K562 (cell line): ENCODE results near the gene TAS2R1. TPM values are rescaled to one million over a fixed set of nuclear protein-coding genes. Genes with fewer than 3 reads are reported as not detected.

Experiments
- ATAC-seq: fragments of 200-7000 bp; cut with Tn5 transposase; 3 replicates; pipeline ENCODE4 v1.9.1; 2020; ENCODE audit warnings: moderate library complexity
- BruUV-seq: library from RNA; stranded (reverse); fragments of 400-500 nt; replicated peaks from 2 replicates; lab custom pipeline; 2021; lab: Mats Ljungman, UMichigan
- CTCF ChIA-PET: fragments of 300-600 bp; formaldehyde crosslinking; extraction: SDS; loops from one replicate; lab custom pipeline; 2021; ENCODE audit warnings: low intra/inter-chr PET ratio; lab: Yijun Ruan, JAX
- POLR2A ChIA-PET: fragments of 300-600, 350-650 bp; sonication (Branson Sonifier 250); formaldehyde crosslinking; extraction: SDS; loops from one replicate; lab custom pipeline; 2021; ENCODE audit warnings: antibody characterized with exemption, inconsistent platforms; lab: Yijun Ruan, JAX
- DNase-seq, 4 experiments: peaks; one replicate each; pipeline versions ENCODE4 v3.0.0 to v3.0.0-alpha.2; 2011 to 2018; ENCODE audit warnings: low spot score in 3 of 4, mixed read lengths in 3 of 4; ENCODE audit errors: extremely low read depth in 1 of 4
- FAIRE-seq: peaks from 2 replicates; lab custom pipeline; 2011; peaks lifted over from hg19 to GRCh38; lab: Jason Lieb, UNC
- H2AFZ ChIP-seq: 2 replicates; pipeline ENCODE4 v1.6.0; 2011; ENCODE audit warnings: low read depth, low read length, control low read depth, inconsistent platforms
- H3K27ac ChIP-seq: fragments of 200-600 bp; 3 replicates; pipeline ENCODE4 v1.8.0; 2011; ENCODE audit warnings: low read depth, mild to moderate bottlenecking, control low read depth, inconsistent platforms, low read length, moderate library complexity, mixed read lengths; ENCODE audit errors: extremely low read depth
- H3K27me3 ChIP-seq, 2 experiments: fragments of 300-600 bp in 1 of 2; 2 replicates in 1 of 2; 3 replicates in 1 of 2; pipeline versions ENCODE4 v1.6.0 to v1.8.0; 2011; ENCODE audit warnings: inconsistent platforms in 2 of 2, low read length in 2 of 2, mild to moderate bottlenecking in 1 of 2, mixed read lengths in 1 of 2, moderate library complexity in 1 of 2; ENCODE audit not compliant: control insufficient read depth in 2 of 2, insufficient read depth in 2 of 2
- H3K36me3 ChIP-seq: fragments of 300-600 bp; 3 replicates; pipeline ENCODE4 v1.8.0; 2011; ENCODE audit warnings: mild to moderate bottlenecking, low read length, inconsistent platforms; ENCODE audit not compliant: control insufficient read depth, insufficient read depth
- H3K4me1 ChIP-seq, 2 experiments: fragments of 200-600 bp in 1 of 2; replicated peaks in 1 of 2; 2 replicates in 1 of 2; 3 replicates in 1 of 2; pipeline versions ENCODE4 v1.5.1 to v1.8.0; 2011; ENCODE audit warnings: inconsistent platforms in 2 of 2, low read length in 2 of 2, mild to moderate bottlenecking in 1 of 2, mixed read lengths in 1 of 2, moderate library complexity in 1 of 2; ENCODE audit not compliant: control insufficient read depth in 2 of 2, insufficient read depth in 2 of 2
- H3K4me2 ChIP-seq: 2 replicates; pipeline ENCODE4 v1.6.1; 2011; ENCODE audit warnings: low read length, control low read depth, inconsistent platforms, mixed read lengths; ENCODE audit not compliant: insufficient read depth
- H3K4me3 ChIP-seq: fragments of 200-600 bp; sonication (generic), shearing (Covaris generic); 2 replicates; pipeline ENCODE4 v1.5.1; 2016; ENCODE audit warnings: control low read depth, inconsistent platforms
- H3K79me2 ChIP-seq: fragments of 200-600 bp; 3 replicates; pipeline ENCODE4 v1.8.0; 2011; ENCODE audit warnings: low read length, inconsistent platforms; ENCODE audit not compliant: control insufficient read depth, insufficient read depth
- H3K9ac ChIP-seq, 2 experiments: 2 replicates each; pipeline versions ENCODE4 v1.6.0 to v1.6.1; 2011; ENCODE audit warnings: low read depth in 2 of 2, low read length in 2 of 2, control low read depth in 1 of 2, inconsistent platforms in 1 of 2, mild to moderate bottlenecking in 1 of 2, mixed read lengths in 1 of 2; ENCODE audit not compliant: insufficient read depth in 1 of 2
- H3K9me1 ChIP-seq: one replicate; pipeline ENCODE4 v1.6.0; 2011; ENCODE audit warnings: inconsistent platforms, mild to moderate bottlenecking, low read length, moderate library complexity; ENCODE audit not compliant: control insufficient read depth, insufficient read depth
- H3K9me3 ChIP-seq: replicated peaks from 2 replicates; pipeline ENCODE4 v1.5.1; 2011; ENCODE audit warnings: low read depth, low read length, inconsistent platforms; ENCODE audit not compliant: control insufficient read depth, insufficient read depth
- H4K20me1 ChIP-seq: replicated peaks from 2 replicates; pipeline ENCODE4 v1.6.1; 2011; ENCODE audit warnings: low read length, inconsistent platforms, mixed read lengths; ENCODE audit not compliant: control insufficient read depth, insufficient read depth
- CBX2 ChIP-seq: fragments of 200-600 bp; sonication (generic); IDR thresholded peaks from one replicate; pipeline ENCODE4 v1.6.1; 2012; ENCODE audit warnings: mild to moderate bottlenecking, low read length, inconsistent platforms; ENCODE audit not compliant: insufficient read depth, poor library complexity, severe bottlenecking
- KAT2B ChIP-seq: IDR thresholded peaks from one replicate; pipeline ENCODE4 v1.6.1; 2012; ENCODE audit warnings: low read depth, mild to moderate bottlenecking, control low read depth, inconsistent platforms, low read length, moderate library complexity
- NCOA6 ChIP-seq: fragments of 450-650 bp; IDR thresholded peaks from 2 replicates; pipeline ENCODE4 v1.6.1; 2017; ENCODE audit warnings: mild to moderate bottlenecking
- PCBP2 ChIP-seq: fragments of 200-400 bp; formaldehyde crosslinking; IDR thresholded peaks from 2 replicates; pipeline ENCODE4 v1.6.1; 2018; ENCODE audit warnings: low read length, low read depth, mild to moderate bottlenecking, moderate library complexity; ENCODE audit not compliant: poor library complexity, severe bottlenecking
- PHTF2 ChIP-seq: fragments of 250-450 bp; sonication (Bioruptor Pico); IDR thresholded peaks from 2 replicates; pipeline ENCODE4 v1.5.0; 2021; ENCODE audit warnings: mild to moderate bottlenecking
- in situ Hi-C: fragments of 300-500 bp; cut with MboI; formaldehyde crosslinking; loops from 4 replicates; pipeline ENCODE4 v1.15.0; 2018; ENCODE audit warnings: inconsistent platforms, mixed read lengths
- intact Hi-C: fragments of 100-400 bp; cut with micrococcal nuclease; formaldehyde crosslinking; loops from 2 replicates; pipeline ENCODE4 v1.14.2; 2022
- polyA plus RNA-seq, 8 experiments: library from polyadenylated mRNA; depleted of rRNA in 4 of 8; stranded (reverse) in 5 of 8; unstranded in 3 of 8; fragments of >200 nt; fragmentation: Nextera tagmentation in 2 of 8; fragmentation: Illumina TruSeq in 1 of 8; extraction: Ambion mirVana in 2 of 8; extraction: Trizol in 1 of 8; gene quantifications; 2 replicates each; pipeline versions ENCODE4 v1.2.1 to v1.2.3, GENCODE V29; 2011 to 2014; ENCODE audit warnings: inconsistent platforms in 1 of 8, missing spikeins in 1 of 8
- total RNA-seq, 7 experiments: library from RNA; depleted of rRNA in 6 of 7; stranded (reverse); fragments of >200 nt in 6 of 7; fragmentation: Illumina TruSeq in 2 of 7; extraction: Trizol in 2 of 7; gene quantifications; 2 replicates each; pipeline versions ENCODE4 v1.2.1 to v1.2.3, GENCODE V29; 2011 to 2021; ENCODE audit warnings: low replicate concordance in 1 of 7
- TF ChIP-seq, protein P1 (sequence below): IDR thresholded peaks from 2 replicates; pipeline ENCODE4 v1.6.1; 2016; ENCODE audit warnings: missing genetic modification characterization, missing compliant biosample characterization
- TF ChIP-seq, protein P2 (sequence below): fragments of 250-450 bp; sonication (Bioruptor Pico); IDR thresholded peaks from 2 replicates; pipeline ENCODE4 v1.5.1; 2021; ENCODE audit warnings: mild to moderate bottlenecking
- TF ChIP-seq, protein P3 (sequence below): IDR thresholded peaks from 2 replicates; pipeline ENCODE4 v1.6.1; 2012; ENCODE audit warnings: low read depth, low read length, improper control_type of control experiment, borderline replicate concordance

Gene TAS2R1
- total and polyA plus RNA-seq, 9 of the 15 experiments (the other 6 are each of a cell fraction or from before 2014, with no cell fraction given), result not detected

DNA sequence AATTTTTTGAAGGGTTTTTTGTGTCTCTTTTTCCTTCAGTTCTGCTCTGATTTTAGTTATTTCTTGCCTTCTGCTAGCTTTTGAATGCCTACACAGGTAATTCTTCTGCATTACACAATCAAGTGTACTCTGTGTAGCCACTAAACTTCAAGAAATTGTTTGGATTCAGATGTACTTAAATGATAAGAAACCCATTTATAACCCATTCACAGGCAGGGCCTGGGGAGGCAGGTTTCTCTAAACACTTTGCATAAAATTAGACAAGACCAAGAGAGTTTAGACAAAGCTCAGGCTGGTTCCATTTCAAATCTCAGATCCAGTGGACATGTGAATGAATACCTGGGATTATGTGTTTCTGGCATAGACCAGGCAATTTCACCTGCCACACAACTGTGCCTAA is 43.0 kb downstream of the TAS2R1 start:
- H3K9me3 ChIP-seq, result no peaks in the 10 kb centered on the region
- intact Hi-C loops, result no loop called here
- TF ChIP-seq NCOA6 (no peak), KAT2B (no peak), PHTF2 (CRISPR knock-in tag) (no peak), CBX2 (no peak), PCBP2 (no peak)
- TF ChIP-seq, protein P1, sequence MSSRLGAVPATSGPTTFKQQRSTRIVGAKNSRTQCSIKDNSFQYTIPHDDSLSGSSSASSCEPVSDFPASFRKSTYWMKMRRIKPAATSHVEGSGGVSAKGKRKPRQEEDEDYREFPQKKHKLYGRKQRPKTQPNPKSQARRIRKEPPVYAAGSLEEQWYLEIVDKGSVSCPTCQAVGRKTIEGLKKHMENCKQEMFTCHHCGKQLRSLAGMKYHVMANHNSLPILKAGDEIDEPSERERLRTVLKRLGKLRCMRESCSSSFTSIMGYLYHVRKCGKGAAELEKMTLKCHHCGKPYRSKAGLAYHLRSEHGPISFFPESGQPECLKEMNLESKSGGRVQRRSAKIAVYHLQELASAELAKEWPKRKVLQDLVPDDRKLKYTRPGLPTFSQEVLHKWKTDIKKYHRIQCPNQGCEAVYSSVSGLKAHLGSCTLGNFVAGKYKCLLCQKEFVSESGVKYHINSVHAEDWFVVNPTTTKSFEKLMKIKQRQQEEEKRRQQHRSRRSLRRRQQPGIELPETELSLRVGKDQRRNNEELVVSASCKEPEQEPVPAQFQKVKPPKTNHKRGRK (tag), result no peak
- TF ChIP-seq, protein P2, sequence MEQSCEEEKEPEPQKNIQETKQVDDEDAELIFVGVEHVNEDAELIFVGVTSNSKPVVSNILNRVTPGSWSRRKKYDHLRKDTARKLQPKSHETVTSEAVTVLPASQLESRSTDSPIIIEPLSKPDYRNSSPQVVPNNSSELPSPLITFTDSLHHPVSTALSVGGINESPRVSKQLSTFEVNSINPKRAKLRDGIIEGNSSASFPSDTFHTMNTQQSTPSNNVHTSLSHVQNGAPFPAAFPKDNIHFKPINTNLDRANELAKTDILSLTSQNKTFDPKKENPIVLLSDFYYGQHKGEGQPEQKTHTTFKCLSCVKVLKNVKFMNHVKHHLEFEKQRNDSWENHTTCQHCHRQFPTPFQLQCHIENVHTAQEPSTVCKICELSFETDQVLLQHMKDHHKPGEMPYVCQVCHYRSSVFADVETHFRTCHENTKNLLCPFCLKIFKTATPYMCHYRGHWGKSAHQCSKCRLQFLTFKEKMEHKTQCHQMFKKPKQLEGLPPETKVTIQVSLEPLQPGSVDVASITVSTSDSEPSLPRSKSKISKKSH, result no peak
- TF ChIP-seq, protein P3, sequence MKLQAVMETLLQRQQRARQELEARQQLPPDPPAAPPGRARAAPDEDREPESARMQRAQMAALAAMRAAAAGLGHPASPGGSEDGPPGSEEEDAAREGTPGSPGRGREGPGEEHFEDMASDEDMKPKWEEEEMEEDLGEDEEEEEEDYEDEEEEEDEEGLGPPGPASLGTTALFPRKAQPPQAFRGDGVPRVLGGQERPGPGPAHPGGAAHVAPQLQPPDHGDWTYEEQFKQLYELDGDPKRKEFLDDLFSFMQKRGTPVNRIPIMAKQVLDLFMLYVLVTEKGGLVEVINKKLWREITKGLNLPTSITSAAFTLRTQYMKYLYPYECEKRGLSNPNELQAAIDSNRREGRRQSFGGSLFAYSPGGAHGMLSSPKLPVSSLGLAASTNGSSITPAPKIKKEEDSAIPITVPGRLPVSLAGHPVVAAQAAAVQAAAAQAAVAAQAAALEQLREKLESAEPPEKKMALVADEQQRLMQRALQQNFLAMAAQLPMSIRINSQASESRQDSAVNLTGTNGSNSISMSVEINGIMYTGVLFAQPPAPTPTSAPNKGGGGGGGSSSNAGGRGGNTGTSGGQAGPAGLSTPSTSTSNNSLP, result no peak
- TF ChIP-seq, all 486 proteins: peak for 0
- H3K4me3 ChIP-seq, result no peak overlapping the region
- no peak overlapping the region for H3K27ac ChIP-seq
- H3K79me2 ChIP-seq, result no peaks in the 10 kb centered on the region
- no peak overlapping the region for H3K9ac ChIP-seq
- H3K9me1 ChIP-seq, result no peaks in the 10 kb centered on the region
- ATAC-seq (no peak), DNase-seq (no peak), FAIRE-seq (no peak)
- H3K4me2 ChIP-seq, result no peak overlapping the region
- no TSS peak for BruUV-seq
- ChIA-PET POLR2A (no interaction called here), CTCF (no interaction called here)
- no peaks in the 10 kb centered on the region for H3K27me3 ChIP-seq
- in situ Hi-C loops, result no loop called here
- no peaks in the 10 kb centered on the region for H3K4me1 ChIP-seq
- H3K36me3 ChIP-seq, result no peaks in the 10 kb centered on the region
- no peaks in the 10 kb centered on the region for H4K20me1 ChIP-seq
- H2AFZ ChIP-seq, result no peak overlapping the region
